HG02870 (cell line): ENCODE measurements around the gene NID1.
A peak's percentile ranks its signal among the peaks of the same experiment; 100 is the strongest.
"Not testable (repeated sequence)": the region's sequence is repeated elsewhere in the genome, so short reads cannot be mapped to it uniquely, and the experiment has no call there.

Experiments
- ATAC-seq: cut with Tn5 transposase; IDR thresholded peaks from one replicate; pipeline ENCODE4 v1.9.1; 2021; ENCODE audit warnings: mild to moderate bottlenecking, moderate library complexity; ENCODE audit not compliant: unreplicated experiment

NID1 gene

DNA sequence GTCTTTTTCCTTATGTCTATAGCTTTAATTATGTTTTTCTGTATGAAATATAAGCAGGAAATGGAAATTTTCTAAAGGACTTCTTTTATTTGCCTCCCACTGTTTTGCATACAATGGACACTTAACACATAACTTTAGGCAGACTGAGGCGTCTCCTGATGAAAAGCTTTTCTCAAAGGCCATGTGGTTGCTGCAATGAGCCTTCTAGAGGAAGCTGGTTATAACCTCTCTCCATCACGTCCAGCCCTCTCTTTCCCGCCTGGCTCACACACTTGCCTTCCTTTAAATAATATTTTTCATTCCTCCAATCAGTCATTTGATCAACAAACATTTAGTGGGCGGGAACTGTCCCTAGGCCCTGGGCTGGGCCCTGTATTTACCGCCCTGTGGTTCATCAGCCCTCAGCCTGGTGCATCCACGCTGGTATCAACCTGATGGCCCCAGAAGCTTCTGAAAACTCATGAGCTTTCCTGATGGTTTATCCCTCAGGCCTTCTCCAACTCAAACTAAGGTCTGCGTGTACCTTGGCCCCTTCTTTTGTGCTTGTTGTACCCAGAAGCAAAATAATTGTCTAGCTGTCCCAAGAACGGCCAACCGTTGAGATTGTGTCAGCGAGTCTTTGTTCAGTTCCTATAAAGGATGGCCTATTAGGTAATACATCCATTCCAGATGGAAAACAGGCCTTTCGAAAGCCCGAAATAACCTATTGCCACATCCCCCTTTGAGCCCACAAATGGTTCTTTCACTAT lies 122.8 kb downstream of the NID1 start:
- ATAC-seq: no peak

DNA sequence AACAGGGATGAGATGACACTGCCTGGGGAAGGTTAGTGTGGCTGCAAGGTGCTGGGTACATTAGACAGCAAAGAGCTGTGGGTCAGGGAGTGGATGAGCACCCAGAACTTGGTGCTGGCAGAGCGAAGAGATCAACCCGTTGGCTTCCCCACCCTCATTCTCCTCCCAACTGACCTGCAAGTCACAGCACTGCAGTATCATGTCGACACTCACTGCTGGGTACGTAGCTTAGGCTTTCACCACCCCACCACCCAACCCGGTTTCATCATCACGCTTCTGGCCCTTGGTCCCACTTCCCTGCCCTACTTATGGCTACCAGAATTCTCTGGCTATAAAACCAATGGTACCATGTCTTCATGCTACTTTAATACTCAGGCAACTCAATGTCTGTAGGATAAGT lies 124.6 kb downstream of the NID1 start:
- ATAC-seq: no peak

DNA sequence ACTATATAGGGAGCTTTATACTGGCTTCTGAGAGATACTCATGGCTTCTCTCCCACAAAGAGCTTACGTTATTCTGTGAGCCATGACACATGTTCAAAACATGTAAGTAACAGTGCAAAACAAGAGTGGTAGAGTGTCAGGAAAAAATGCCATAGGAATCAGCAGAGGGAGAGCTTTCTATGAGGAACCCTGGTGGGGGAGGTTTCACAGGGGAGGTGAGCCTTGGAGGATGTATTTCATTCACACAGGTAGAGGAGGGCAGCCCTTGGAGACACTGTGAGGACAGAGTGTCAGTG lies 125.5 kb downstream of the NID1 start:
- ATAC-seq: no peak

DNA sequence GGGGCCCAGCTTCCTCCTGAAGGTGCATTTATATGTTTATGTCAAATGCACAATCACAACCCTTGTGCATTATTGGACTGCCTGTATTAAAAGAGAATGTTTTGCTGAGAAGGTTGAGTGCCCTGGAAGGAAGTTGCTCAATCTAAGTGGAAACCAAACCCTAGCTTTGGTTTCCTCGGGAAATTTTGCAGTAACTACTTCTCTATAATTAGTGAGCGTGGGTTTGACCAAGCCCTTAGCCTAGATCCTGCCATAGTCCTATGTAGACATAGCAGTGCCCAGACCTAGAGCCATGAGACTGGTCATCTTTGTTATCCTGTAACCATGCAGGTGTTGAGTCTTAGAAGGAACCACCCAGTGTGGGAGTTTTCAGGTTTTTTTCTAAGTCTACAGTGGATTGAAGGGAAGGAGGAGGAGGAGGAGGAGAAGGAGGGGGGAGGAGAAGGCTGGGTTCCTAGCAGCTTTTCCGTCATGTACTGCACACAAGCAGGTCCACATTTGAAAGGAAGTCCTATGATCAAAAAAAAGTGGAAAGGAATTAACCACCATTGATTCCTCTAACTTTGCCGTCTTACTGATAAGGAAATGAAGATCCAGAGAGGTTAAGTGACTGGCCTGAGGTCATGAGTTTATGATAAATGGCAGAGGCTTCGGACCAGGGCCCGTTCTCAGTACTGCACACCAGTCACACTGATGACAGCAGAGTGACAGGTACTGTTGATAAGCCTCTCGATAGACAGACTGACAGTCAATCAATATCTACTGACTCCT lies 126.0 kb downstream of the NID1 start:
- ATAC-seq: peak; percentile 38

DNA sequence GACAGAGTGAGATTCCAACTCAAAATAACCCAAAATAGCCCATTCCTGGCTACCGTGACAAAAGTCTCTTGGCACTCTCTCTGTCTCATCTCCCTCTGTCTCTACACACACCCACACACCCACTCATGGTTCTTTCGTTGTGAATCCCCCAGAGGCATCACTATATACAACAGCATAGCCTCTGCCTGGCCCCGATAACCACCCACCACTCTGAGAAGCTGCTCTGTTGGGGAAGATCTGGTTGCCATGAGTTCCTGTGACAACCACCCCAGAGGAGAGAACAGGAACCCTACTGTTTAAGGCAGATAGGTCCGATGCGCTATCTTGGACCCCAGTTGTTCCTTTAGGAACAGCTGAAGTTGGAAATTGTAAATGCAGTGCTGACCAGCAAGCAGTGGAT lies 127.8 kb downstream of the NID1 start:
- no peak for ATAC-seq

DNA sequence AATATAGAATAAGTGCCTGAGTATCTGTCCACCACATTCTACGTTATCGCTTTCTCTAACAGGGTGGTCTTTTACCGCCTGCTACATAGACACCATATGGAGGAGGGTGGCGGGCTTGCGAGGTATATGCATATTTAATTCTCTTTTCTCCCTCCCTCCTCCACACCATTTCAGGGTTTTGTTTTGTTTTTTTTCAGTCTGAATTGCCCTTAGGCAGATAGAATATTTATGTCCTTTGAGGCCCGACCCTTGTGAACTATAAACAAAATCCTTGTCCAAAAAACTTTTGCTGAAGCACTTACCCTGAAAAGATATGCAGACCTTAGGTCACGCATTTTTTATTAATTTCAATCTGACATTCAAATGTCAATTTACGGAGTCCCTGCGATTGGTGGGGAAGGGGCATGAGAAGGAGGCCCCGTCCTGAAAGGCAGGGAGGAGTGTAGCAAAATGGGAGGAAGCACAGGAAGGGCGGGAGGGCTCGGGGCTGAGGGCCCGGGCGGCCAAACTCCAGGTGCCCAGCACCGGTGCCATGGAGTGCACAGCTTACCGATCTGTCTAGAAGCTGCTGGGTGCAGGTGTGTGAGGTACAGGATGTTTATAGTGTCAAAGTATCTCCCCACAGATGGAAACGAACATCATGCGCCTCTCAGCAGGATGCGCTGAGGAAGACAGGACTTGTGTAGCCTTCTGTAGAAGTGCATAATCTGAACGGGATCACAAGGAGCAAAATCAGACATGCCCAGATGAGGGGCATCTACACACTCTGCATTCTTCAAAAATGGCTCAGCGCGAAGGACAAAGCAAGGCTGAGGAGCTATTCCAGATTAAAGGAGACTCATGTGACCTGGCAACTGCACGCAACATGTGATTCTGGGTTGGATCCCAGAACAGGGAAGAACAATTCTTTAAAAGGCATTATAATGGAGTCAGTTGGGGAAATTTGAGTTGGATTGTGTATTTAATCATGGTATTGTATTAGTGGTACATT lies 129.4 kb downstream of the NID1 start:
- no peak for ATAC-seq

DNA sequence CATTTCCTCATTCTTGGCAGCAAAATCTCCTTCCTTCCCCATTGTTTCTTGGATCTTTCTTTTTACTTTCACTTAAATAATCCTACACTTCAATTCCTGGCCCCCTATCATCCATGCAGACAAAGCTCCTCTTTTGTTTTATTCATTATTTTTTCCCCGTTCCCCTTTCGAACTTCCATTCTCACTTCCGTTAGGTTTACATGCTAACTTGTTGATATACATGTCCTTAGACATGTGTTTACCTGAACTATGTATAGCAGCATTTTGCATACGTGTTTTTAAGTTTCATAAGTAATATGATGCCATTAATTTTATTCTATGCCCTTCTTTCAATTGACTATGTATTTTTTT lies 131.1 kb downstream of the NID1 start:
- ATAC-seq: no peak

DNA sequence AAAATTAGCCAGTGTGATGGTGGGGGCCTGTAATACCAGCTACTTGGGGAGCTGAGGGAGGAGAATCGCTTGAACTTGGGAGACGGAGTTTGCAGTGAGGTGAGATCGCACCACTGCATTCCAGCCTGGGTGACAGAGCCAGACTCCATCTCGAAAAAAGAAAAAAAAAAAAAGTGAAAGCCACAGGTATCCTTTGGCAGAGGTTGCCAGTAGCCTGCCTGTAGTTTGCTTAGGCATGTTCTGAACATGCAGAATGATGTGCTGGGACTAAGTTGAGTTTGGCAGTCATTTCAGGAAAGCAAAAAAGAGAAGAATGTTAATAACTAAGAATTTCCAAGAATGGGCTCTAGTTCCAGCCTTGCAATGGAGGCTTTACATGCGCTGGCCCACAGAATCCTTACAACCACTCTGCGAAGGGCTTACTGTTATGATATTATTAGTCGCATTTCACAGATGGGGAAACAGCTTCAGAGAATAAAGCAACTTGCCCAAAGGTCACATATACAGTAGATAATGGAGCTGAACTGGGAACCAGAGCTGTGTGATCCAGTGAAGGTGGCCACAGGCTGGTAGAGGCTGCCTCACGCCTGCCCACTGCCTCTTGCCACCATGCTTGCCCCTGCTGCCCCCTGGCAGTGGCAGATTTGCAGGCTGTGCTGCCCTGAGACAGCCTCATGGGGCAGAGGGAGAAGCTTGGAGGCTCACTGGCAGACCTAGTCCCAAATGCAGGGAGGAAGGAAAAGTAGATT lies 131.7 kb downstream of the NID1 start:
- ATAC-seq: no peak

DNA sequence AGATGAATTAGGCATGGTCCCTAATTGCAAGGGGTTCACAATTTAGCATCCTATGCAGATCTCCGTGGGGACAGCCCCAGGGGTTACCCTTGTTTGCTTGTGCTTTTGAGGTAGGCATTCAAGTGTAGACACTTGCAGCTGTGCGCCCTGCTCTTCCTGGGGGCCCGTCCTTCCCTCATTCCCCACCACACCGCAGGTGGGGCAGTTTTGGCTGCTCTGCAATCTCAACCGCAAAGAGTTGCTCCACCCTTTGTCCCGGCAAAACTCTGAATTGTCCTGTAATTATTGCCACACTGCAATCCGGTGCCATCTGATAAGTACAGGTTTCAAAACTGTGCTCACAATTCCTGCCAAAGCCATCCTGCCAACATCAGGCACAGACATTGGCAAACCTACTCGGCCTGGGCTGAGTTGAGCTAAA lies 132.8 kb downstream of the NID1 start:
- ATAC-seq: no peak

DNA sequence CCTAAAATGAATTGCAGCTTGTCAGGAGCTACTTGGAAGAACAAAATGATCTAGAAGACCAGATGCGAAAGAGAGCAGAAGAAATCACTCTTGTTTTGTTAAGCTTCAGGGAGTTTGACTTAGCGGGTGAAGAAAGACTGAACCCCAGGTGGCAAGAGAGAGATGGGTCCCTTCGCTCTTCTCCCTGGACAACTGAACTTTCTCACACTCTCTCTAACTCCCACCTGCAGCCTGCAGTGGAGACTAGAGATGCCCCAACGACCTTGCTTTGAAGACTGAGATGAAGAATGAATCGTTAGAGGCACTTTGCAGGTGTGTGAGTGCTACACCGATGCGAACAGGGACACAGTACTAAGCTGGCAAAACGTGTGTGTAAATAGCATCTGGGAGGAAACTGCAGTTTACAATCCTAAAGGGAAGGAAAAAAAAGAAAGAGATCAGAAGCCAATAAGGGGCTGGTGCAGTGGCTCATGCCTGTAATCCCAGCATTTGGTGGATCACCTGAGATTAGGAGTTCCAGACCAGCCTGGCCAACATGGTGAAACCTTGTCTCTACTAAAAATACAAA lies 133.6 kb downstream of the NID1 start:
- no peak for ATAC-seq

DNA sequence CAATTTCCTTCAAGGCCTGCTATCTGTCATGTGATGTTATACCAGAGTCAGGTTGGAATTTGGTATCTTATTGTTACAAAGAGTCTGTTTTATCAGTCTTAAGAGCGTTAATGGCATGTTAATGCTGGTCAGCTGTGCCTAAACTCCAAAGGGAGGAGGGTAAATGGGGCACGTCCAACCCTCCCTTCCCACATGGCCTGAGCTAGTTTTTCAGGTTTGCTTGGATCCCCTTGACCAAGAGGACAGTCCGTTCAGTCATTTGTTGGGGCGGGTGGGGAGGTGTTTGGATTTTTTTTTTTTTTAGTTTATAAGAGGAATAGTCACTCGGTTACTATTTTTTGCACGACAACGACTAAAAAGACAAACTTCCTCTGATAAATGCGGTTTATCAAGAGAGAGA lies 134.3 kb downstream of the NID1 start:
- ATAC-seq: no peak

DNA sequence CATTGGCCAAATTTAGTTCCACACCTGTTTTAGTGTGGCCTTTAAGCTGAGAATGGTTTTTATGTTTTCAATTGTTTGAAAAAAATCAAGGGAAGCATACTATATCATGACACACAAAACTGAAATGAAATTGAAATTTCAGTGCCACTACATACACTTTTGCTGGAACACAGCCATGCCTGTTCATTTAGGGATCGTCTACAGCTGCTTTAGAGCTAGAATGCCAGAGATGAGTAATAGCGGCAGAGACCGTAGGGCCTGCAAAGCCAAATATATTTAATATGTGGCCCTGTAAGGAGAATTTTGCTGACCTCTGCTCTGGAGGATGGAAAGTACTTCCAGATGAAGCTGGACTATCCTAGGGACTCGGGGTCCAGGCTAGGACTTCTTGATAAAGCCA lies 135.7 kb downstream of the NID1 start:
- no peak for ATAC-seq

DNA sequence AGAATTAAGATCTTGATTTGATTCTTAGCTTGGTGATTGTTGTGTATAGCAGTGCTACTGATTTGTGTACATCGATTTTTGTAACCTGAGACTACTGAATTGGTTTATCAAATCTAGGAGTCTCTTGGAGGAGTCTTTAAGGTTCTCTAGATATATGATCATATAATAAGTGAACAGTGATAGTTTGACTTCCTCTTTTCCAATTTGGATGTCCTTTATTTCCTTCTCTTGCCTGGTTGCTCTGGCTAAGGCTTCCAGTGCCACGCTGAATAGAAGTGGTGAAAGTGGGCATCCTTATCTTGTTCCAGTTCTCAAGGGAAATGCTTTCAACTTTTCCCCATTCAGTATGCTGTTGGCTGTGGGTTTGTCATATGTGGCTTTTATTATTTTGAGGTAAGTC lies 136.7 kb downstream of the NID1 start:
- ATAC-seq: no peak

DNA sequence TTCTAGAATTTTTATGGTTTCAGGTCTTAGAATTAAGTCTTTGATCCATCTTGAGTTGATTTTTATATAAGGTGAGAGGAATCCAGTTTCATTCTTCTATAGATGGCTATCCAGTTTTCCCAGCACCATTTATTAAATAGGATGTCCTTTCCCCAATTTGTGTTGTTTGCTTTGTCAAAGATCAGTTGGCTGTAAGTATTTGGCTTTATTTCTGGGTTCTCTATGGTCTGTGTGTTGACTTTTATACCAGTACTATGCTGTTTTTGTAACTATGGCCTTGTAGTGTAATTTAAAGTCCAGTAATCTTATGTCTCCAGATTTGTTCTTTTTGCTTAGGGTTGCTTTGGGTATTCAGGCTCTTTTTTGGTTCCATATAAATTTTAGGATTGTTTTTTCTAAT lies 137.3 kb downstream of the NID1 start:
- not testable (repeated sequence) for ATAC-seq
